ENCODE data around the gene TMEM61.
"Not testable (repeated sequence)": the region's sequence is repeated elsewhere in the genome, so short reads cannot be mapped to it uniquely, and the experiment has no call there.

The TMEM61 gene

GRCh38 chr1:54980528-54981241 lies at the start of gene TMEM61:
TMEM61 (plus strand) TSS chr1:54980628; CDS start chr1:54981066, 438 bp downstream.
- DNase-seq (ENCODE audit: low read depth) = no peak

GRCh38 chr1:54931275-54931840 lies 49.1 kb upstream of the TMEM61 start:
- no peak for DNase-seq (ENCODE audit: low read depth)

GRCh38 chr1:54934081-54934480 lies 46.3 kb upstream of the TMEM61 start:
- DNase-seq (ENCODE audit: low read depth) = not testable (repeated sequence)

GRCh38 chr1:54934869-54935268 lies 45.6 kb upstream of the TMEM61 start:
- DNase-seq (ENCODE audit: low read depth) = no peak

GRCh38 chr1:54936791-54937190 lies 43.6 kb upstream of the TMEM61 start:
- no peak for DNase-seq (ENCODE audit: low read depth)

- DNase-seq (ENCODE audit: low read depth) = no peak
These were observed 43.0 kb upstream of the TMEM61 start for GRCh38 chr1:54937469-54937868.

- not testable (repeated sequence) for DNase-seq (ENCODE audit: low read depth)
These were observed 41.5 kb upstream of the TMEM61 start for GRCh38 chr1:54938955-54939354.

GRCh38 chr1:54940042-54940441 lies 40.4 kb upstream of the TMEM61 start:
- DNase-seq (ENCODE audit: low read depth) = no peak

GRCh38 chr1:54942976-54943375 lies 37.5 kb upstream of the TMEM61 start:
- no peak for DNase-seq (ENCODE audit: low read depth)

- DNase-seq (ENCODE audit: low read depth) = peak; percentile 28
These were observed 35.6 kb upstream of the TMEM61 start for GRCh38 chr1:54944610-54945392.

- no peak for DNase-seq (ENCODE audit: low read depth)
These were observed 35.0 kb upstream of the TMEM61 start for GRCh38 chr1:54945393-54945936.

- DNase-seq (ENCODE audit: low read depth) = no peak
These were observed 32.9 kb upstream of the TMEM61 start for GRCh38 chr1:54947540-54947939.

- DNase-seq (ENCODE audit: low read depth) = no peak
These were observed 31.4 kb upstream of the TMEM61 start for GRCh38 chr1:54949053-54949452.

GRCh38 chr1:54950006-54950368 lies 30.4 kb upstream of the TMEM61 start:
- DNase-seq (ENCODE audit: low read depth) = no peak

- DNase-seq (ENCODE audit: low read depth) = no peak
These were observed 29.9 kb upstream of the TMEM61 start for GRCh38 chr1:54950369-54951163.

- DNase-seq (ENCODE audit: low read depth) = no peak
These were observed 28.6 kb upstream of the TMEM61 start for GRCh38 chr1:54951810-54952226.

- DNase-seq (ENCODE audit: low read depth) = no peak
These were observed 27.3 kb upstream of the TMEM61 start for GRCh38 chr1:54952950-54953718.

- DNase-seq (ENCODE audit: low read depth) = no peak
These were observed 26.6 kb upstream of the TMEM61 start for GRCh38 chr1:54953846-54954245.

- no peak for DNase-seq (ENCODE audit: low read depth)
These were observed 25.1 kb upstream of the TMEM61 start for GRCh38 chr1:54955359-54955758.

- no peak for DNase-seq (ENCODE audit: low read depth)
These were observed 23.7 kb upstream of the TMEM61 start for GRCh38 chr1:54956726-54957125.

- DNase-seq (ENCODE audit: low read depth) = no peak
These were observed 21.2 kb upstream of the TMEM61 start for GRCh38 chr1:54959241-54959640.
